Fibroblast of pulmonary artery (primary cell): ENCODE measurements around the gene ACTR5.

Experiments
- DNase-seq: peaks from one replicate; pipeline ENCODE4 v3.0.0-alpha.2; 2010; ENCODE audit warnings: low read depth
- H3K4me3 ChIP-seq: replicated peaks from 2 replicates; pipeline ENCODE4 v1.5.1; 2011; ENCODE audit warnings: low read depth, mild to moderate bottlenecking, control low read depth, low read length, moderate library complexity
- TF ChIP-seq, protein P1 (sequence below): IDR thresholded peaks from 2 replicates; pipeline ENCODE4 v1.5.1; 2011; ENCODE audit warnings: mild to moderate bottlenecking, control low read depth, low read length, inconsistent platforms; ENCODE audit errors: missing control alignments

Gene ACTR5

DNA sequence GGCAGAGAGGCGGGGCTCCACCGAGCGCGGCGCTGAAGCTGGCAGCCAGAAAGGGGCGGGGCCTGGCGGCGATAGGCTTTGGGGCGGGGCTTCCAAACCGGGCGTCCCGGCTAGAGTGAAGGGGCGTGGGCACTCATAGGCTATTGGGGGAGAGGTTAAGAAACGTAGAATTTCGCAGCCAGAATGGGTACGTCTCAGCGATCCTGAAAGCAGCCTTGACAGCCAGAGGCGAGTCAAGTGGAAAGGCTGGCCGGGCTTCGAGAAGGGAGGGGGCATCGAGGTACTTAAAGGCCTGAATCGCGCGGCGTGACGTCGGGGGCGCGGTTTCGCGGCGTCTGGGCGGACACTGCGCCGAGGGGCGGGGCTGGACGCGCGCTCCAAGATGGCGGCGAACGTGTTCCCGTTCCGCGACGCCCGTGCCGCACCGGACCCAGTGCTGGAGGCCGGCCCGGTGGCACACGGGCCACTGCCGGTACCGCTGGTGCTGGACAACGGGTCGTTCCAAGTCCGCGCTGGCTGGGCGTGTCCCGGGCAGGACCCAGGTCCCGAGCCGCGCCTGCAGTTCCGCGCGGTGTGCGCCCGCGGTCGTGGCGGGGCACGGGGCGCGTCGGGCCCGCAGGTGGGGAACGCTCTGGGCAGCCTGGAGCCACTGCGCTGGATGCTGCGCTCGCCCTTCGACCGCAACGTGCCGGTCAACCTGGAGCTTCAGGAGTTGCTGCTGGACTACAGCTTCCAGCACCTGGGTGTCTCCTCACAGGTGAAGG is at the start of gene ACTR5:
TSS of gene ACTR5 (plus strand) at position 364 of the 764 bp plus-strand sequence. CDS start at position 383, 19 bp downstream.
- DNase-seq: peak; percentile 88
- TF ChIP-seq, protein P1, sequence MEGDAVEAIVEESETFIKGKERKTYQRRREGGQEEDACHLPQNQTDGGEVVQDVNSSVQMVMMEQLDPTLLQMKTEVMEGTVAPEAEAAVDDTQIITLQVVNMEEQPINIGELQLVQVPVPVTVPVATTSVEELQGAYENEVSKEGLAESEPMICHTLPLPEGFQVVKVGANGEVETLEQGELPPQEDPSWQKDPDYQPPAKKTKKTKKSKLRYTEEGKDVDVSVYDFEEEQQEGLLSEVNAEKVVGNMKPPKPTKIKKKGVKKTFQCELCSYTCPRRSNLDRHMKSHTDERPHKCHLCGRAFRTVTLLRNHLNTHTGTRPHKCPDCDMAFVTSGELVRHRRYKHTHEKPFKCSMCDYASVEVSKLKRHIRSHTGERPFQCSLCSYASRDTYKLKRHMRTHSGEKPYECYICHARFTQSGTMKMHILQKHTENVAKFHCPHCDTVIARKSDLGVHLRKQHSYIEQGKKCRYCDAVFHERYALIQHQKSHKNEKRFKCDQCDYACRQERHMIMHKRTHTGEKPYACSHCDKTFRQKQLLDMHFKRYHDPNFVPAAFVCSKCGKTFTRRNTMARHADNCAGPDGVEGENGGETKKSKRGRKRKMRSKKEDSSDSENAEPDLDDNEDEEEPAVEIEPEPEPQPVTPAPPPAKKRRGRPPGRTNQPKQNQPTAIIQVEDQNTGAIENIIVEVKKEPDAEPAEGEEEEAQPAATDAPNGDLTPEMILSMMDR: no peak
- H3K4me3 ChIP-seq: peak within 1 kb of the TSS; percentile 87

DNA sequence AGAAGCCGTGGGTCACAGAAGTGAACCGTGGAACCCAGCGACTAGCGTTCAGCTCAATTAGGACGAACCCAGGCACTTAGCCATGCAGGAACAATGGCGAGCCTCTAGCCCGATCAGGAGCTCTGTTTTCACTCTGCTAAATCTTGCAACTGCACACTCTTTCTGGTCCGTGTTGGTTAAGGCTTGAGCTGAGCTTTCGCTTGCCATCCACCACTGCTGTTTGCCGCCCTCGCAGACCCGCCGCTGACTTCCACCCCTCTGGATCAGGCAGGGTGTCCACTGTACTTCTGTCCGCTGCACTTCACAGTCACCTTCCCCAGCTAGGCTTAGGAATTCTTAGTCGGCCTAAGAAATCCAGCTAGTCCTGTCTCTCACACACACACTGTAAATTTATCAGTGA is 49.7 kb upstream of the ACTR5 start:
- no peak overlapping the region for H3K4me3 ChIP-seq
- no peak for DNase-seq
- TF ChIP-seq, protein P1: no peak

DNA sequence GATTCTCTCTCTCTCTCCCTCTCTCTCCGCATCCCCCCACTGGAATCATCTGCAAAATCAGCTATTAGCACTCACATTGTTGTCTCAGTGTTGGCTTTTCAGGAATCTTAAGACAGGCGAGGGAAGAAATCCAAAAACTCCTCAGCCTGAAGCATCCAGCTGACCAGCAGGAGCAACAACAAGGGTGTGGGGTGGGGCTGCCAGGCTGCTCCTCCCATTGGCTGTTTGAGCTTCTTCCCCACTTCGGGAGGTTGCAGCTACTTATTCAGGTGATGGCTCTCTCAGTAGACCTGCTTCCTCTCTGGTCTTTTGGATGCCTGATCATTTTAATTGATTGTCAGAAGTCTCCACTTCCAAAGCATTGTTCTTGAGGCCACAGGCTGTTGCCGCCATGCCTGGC is 48.1 kb upstream of the ACTR5 start:
- TF ChIP-seq, protein P1: no peak
- DNase-seq: no peak
- H3K4me3 ChIP-seq: no peak overlapping the region

DNA sequence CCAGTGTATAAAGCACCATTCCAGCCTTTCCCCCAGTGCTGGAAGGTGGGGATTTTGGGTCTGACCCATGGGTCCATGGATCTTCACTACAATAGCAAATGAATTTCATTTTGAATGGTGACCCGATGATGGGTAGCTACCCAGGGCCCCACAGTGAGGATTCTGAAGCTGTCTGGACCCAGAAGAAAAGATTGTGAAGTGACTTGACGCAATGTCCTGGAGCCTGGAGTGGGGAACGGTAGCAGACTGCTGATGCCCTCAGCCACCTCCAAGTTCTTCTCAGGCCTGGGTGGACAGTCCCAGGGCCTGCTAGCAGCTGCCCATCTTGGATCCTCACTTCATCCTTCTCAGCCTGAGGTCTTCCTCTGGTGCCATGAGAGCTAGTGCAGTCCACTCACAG is 47.3 kb upstream of the ACTR5 start:
- DNase-seq: no peak
- H3K4me3 ChIP-seq: no peak overlapping the region
- TF ChIP-seq, protein P1: no peak

DNA sequence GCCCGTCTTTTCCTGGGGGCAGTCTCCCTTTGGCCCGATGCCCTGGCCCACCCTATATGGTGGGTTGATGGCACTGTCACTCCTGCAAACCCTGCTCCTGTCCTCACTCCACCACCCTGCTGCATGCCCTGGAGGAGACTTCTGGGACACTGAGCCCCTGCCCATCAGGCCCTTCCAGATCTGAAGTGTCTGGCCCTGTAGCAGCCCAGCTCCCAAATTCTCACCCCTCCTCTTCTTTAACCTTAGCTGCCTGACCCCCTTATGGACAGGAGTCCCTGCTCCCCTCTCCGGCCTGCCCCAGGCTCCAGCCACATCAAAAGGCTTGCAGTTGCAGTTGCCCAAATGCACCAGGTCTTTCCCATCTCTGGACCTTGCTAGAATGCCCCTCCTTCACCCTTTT is 44.7 kb upstream of the ACTR5 start:
- DNase-seq: no peak
- H3K4me3 ChIP-seq: no peak overlapping the region
- TF ChIP-seq, protein P1: no peak

DNA sequence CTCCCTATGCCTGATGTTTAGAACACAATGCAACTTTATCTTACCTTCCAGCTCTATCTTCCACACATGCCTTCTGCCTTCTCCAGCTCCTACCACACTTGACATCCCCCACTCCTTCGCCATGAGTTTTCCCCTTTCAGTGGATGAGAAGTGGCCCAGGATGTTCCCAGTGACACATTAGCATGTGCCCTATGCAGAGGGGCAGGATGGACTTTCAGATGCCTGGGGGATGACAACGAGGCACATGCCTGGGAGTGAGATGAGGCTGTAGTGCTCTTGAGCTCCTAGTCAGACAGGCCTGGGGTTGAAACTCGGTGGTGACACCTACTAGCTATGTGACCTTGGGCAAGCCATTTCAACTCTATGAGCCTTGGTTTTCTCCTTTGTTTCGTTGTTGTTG is 44.1 kb upstream of the ACTR5 start:
- H3K4me3 ChIP-seq: no peak overlapping the region
- no peak for DNase-seq
- TF ChIP-seq, protein P1: no peak

DNA sequence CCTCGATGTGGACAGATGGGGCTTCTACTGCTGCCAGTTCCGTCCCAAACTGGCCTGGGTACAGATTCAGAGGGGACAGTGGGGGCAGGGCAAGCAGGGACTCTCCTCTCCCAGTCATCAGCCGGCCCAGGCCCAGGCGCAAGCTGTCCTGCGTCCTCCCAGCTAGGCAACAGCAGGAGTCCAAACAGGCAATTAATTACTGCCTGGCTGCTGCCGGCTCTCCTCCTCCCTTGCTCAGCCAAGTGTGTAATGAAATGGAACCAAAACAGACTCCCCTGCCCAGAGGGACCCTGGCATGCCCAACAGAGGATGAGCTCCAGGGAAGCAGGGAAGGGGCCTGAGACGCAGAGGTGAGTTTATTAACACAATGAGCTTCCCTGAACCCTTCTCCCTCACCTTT is 41.8 kb upstream of the ACTR5 start:
- TF ChIP-seq, protein P1: no peak
- no peak overlapping the region for H3K4me3 ChIP-seq
- no peak for DNase-seq
